Measurements from ENCODE around the gene BAZ2B.

BAZ2B gene

GRCh38 chr2:159292157-159292556, 324.2 kb downstream of the BAZ2B start:
- DNase-seq (ENCODE audit: extremely low spot score) = no peak
- TF ChIP-seq, protein P1, sequence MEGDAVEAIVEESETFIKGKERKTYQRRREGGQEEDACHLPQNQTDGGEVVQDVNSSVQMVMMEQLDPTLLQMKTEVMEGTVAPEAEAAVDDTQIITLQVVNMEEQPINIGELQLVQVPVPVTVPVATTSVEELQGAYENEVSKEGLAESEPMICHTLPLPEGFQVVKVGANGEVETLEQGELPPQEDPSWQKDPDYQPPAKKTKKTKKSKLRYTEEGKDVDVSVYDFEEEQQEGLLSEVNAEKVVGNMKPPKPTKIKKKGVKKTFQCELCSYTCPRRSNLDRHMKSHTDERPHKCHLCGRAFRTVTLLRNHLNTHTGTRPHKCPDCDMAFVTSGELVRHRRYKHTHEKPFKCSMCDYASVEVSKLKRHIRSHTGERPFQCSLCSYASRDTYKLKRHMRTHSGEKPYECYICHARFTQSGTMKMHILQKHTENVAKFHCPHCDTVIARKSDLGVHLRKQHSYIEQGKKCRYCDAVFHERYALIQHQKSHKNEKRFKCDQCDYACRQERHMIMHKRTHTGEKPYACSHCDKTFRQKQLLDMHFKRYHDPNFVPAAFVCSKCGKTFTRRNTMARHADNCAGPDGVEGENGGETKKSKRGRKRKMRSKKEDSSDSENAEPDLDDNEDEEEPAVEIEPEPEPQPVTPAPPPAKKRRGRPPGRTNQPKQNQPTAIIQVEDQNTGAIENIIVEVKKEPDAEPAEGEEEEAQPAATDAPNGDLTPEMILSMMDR (IDR thresholded peaks at IDR 0.05; ENCODE audit: control extremely low read depth, extremely low read depth, low read depth, missing control alignments) = no peak
- CTCF ChIA-PET = interaction anchor here (1.6 kb wide), 1 partner anchor 20 kb away, joined by 4 read pairs; no protein-coding TSS in a partner anchor
- POLR2A ChIA-PET = no interaction called here

DNA sequence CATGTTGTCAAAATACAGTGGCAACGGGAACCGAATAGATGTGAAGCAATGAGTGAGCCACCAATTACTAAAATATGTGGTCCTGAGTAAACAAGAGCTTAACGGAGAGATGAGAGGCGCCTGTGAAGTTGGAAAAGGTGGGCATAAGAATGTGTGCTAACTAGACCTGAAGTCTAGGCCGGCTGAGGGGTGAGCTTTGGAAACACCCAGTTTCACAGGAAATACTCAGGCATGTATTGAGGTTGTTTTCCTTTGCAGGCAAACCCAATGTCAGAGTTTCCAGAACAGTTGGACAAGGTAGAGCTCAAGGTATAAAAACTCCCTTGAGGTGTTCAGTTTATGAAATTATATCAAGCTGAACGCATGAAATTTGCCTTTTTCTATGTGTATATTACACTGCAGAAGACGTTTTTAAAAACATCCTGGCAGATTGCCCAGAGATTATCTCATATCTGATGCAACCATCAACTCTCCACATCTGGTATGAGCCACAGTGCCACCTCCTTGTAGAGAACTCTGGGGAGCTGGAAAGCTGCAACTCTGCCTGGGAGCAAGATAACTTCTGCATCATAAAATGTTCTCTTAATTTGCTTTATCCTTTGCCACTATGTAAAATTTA, 325.9 kb downstream of the BAZ2B start:
- ChIA-PET POLR2A (no interaction called here), CTCF (interaction anchor here (0.7 to 1.6 kb wide), 2 partner anchors 10 to 663 kb away, joined by 3 to 5 read pairs; no protein-coding TSS in a partner anchor)
- TF ChIP-seq, protein P1 (IDR thresholded peaks at IDR 0.05; ENCODE audit: control extremely low read depth, extremely low read depth, low read depth, missing control alignments) = no peak
- DNase-seq (ENCODE audit: extremely low spot score) = no peak

GRCh38 chr2:159287733-159288132, 328.6 kb downstream of the BAZ2B start:
- ChIA-PET CTCF (interaction anchor here (1.0 to 2.5 kb wide), 2 partner anchors 14 to 34 kb away, joined by 3 to 7 read pairs; no protein-coding TSS in a partner anchor), POLR2A (no interaction called here)
- TF ChIP-seq, protein P1 (IDR thresholded peaks at IDR 0.05; ENCODE audit: control extremely low read depth, extremely low read depth, low read depth, missing control alignments) = no peak
- DNase-seq (ENCODE audit: extremely low spot score) = no peak

DNA sequence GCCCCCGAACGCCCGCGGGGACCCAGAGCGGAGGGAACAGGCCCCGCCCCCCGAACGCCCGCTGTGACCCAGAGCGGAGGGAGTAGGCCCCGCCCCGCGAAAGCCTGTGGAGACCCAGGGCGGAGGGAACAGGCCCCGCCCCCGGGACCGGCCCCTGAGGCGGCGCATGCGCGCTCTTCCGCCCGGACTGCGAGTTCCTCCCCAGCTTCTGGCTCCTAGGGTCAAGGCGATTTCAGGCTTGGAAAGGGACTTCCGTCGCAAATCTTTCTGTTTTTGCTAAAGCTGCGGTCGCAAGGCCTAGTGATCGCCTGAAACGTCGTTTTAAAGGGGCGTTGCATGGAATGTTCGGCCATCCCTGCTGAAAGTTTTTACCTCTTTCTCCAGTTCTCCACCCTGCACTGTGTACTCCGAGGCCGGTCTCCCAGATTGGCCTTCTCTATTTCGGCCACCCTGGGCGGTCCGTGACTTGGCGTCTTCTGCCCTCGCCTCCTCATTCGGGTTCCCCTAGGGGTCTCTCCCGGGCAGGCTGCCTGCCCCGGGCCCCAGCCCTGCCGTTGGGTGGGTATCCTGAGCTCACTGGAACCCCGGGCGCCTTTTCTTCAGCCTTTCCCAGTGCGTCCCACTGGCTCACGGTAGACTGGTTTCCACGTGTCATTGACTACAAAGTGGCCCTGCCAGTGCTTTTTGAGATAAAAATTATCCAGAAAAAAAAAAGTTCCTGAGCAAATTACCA, 329.5 kb downstream of the BAZ2B start:
- TF ChIP-seq, protein P1 (IDR thresholded peaks at IDR 0.05; ENCODE audit: control extremely low read depth, extremely low read depth, low read depth, missing control alignments) = no peak
- ChIA-PET CTCF (interaction anchor here (1.0 to 2.5 kb wide), 4 partner anchors 13 to 683 kb away, joined by 3 to 7 read pairs (median 3); no protein-coding TSS in a partner anchor), POLR2A (interaction anchor here (0.6 to 0.7 kb wide), 2 partner anchors 15 to 73 kb away, joined by 3 read pairs; no protein-coding TSS in a partner anchor)
- DNase-seq (ENCODE audit: extremely low spot score) = peak; percentile 99

DNA sequence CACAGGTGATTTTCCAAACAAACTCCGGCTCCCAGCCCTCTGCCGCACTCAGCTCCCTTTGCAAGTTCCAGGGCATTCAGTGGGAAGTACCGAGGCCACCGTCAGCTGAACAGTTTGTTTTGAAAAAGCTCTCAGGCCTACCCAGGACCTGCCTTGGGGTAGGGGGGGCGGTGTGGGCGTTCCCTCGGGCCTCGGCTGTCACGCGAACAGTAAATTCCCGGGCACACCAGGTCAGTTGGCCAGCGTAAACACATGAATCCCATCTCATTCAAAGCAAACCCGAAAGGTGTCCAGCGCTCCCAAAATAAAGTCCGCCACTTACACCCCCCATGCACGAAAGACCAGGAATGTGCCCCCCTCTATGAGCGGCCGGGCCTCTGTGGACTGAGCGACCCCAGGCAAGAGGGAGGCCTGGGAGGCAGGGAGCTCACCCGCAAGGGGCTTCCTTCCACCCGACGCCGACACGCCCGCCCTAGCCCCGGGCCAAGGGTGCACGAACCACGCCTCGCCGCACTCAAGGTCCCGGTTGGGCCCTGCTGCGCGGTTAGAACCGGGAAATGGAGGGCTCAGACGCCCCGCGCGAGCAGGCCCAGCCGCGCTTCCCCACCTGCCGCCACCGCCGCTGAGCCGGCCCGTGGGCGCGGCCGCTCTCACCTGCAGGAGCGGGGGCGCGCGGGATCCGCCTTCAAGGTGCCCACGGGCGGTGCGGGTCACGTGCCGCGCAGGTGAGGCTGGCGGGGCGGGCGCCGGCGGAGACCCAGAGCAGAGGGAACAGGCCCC, 330.2 kb downstream of the BAZ2B start, which contains the start of gene WDSUB1:
Gene WDSUB1, minus strand, starts transcription at position 775 of the 780 bp plus-strand sequence. CDS start 3,634 bp downstream, outside the sequence.
- peak; percentile 31 for DNase-seq (ENCODE audit: extremely low spot score)
- CTCF ChIA-PET = interaction anchor here (0.9 to 2.5 kb wide), 7 partner anchors 12 to 684 kb away, joined by 3 to 7 read pairs (median 3); no protein-coding TSS in a partner anchor
- TF ChIP-seq, protein P1 (IDR thresholded peaks at IDR 0.05; ENCODE audit: control extremely low read depth, extremely low read depth, low read depth, missing control alignments) = no peak
- POLR2A ChIA-PET = interaction anchor here (0.7 to 0.9 kb wide), 2 partner anchors 14 to 36 kb away, joined by 3 to 6 read pairs; no protein-coding TSS in a partner anchor

GRCh38 chr2:159285433-159285832, 330.9 kb downstream of the BAZ2B start:
- DNase-seq (ENCODE audit: extremely low spot score) = no peak
- POLR2A ChIA-PET = interaction anchor here (0.9 kb wide), 1 partner anchor 35 kb away, joined by 6 read pairs; no protein-coding TSS in a partner anchor
- CTCF ChIA-PET = interaction anchor here (0.9 to 2.5 kb wide), 5 partner anchors 11 to 189 kb away, joined by 3 to 7 read pairs (median 3); no protein-coding TSS in a partner anchor
- TF ChIP-seq, protein P1 (IDR thresholded peaks at IDR 0.05; ENCODE audit: control extremely low read depth, extremely low read depth, low read depth, missing control alignments) = no peak

Data from GM10248 (cell line).